ENCODE data around the gene PRKCQ. TPM values are rescaled to one million over a fixed set of nuclear protein-coding genes. Genes with fewer than 3 reads are reported as not detected.

Gene PRKCQ
- polyA plus RNA-seq, 1 donor (not counting 4 experiments of a cell fraction or from before 2014, with no cell fraction given) = 7.5 TPM

DNA sequence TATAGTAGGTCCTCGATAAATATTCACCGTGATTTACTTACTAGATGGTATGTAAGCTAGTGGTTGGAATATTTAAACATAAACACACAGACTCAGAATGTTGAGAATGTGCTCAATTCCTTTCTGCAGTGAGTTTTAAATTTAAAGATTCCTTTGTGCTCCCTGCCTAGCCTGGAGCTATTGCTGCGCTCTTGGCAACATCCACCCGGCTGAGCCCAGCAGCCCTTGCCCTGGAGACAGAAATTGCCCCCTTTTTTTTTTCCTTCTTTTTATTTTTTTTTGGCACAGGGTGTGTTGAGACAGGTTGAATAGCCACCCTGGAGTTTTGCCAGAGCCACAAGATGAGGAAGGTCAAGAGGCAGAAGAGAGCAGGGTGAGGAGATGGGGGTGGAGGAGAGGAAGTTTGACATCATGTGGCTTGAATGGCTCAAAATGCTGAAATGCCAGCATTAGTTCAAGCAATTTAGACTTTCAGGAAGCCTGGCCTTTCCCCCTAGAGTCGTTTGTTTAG, 180.8 kb downstream of the PRKCQ start:
- Histone ChIP-seq H3K36me3 (ENCODE audit: control insufficient read depth in 2 of 2, extremely low read depth in 1 of 2, insufficient read depth in 2 of 2, low read length in 2 of 2) (no peaks in the 10 kb centered on the region), H3K27me3 (ENCODE audit: control insufficient read depth, extremely low read depth, insufficient read depth, low read length) (no peaks in the 10 kb centered on the region), H3K4me2 (ENCODE audit: control insufficient read depth, extremely low read depth, insufficient read depth, low read depth, low read length) (no peak overlapping the region), H3K4me3 (ENCODE audit: control insufficient read depth in 2 of 3, extremely low read depth in 1 of 3, insufficient read depth in 2 of 3, low read depth in 1 of 3, low read length in 3 of 3) (no peak overlapping the region), H3K9ac (ENCODE audit: control insufficient read depth, extremely low read depth, insufficient read depth, low read length) (no peak overlapping the region), H3K9me1 (ENCODE audit: control insufficient read depth, extremely low read depth, insufficient read depth, low read length) (no peaks in the 10 kb centered on the region), H3K9me3 (ENCODE audit: control insufficient read depth, low read depth, low read length) (no peaks in the 10 kb centered on the region), H2AFZ (ENCODE audit: control insufficient read depth, low read length) (no peak overlapping the region), H3K4me1 (ENCODE audit: control insufficient read depth, extremely low read depth, insufficient read depth, low read length) (peaks cover 9% of the 10 kb centered on the region), H3K79me2 (ENCODE audit: control insufficient read depth, insufficient read depth, low read length) (no peaks in the 10 kb centered on the region), H3K27ac (ENCODE audit: control insufficient read depth, insufficient read depth, low read length) (no peak overlapping the region), H4K20me1 (ENCODE audit: control insufficient read depth, extremely low read depth, insufficient read depth, low read length) (no peaks in the 10 kb centered on the region)
- FAIRE-seq (no peak), DNase-seq (ENCODE audit: low read depth, low spot score) (no peak)
- dilution Hi-C loops (cut with MboI; ENCODE audit: extremely low pct_ligation_motif_present, low sequenced_read_pairs) = loop anchor here (25.0 kb wide), 1 partner anchor 137 kb away; no protein-coding TSS in a partner anchor
- no peak for TF ChIP-seq EZH2 (IDR thresholded peaks at IDR 0.05; ENCODE audit: low read length)
- TF ChIP-seq, protein P1, sequence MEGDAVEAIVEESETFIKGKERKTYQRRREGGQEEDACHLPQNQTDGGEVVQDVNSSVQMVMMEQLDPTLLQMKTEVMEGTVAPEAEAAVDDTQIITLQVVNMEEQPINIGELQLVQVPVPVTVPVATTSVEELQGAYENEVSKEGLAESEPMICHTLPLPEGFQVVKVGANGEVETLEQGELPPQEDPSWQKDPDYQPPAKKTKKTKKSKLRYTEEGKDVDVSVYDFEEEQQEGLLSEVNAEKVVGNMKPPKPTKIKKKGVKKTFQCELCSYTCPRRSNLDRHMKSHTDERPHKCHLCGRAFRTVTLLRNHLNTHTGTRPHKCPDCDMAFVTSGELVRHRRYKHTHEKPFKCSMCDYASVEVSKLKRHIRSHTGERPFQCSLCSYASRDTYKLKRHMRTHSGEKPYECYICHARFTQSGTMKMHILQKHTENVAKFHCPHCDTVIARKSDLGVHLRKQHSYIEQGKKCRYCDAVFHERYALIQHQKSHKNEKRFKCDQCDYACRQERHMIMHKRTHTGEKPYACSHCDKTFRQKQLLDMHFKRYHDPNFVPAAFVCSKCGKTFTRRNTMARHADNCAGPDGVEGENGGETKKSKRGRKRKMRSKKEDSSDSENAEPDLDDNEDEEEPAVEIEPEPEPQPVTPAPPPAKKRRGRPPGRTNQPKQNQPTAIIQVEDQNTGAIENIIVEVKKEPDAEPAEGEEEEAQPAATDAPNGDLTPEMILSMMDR (optimal IDR thresholded peaks at IDR 0.05 in 1 of 3, IDR thresholded peaks at IDR 0.05 in 1 of 3, conservative IDR thresholded peaks at IDR 0.05 in 1 of 3; ENCODE audit: extremely low read depth in 1 of 3, insufficient read depth in 2 of 3, low read length in 3 of 3) = no peak

DNA sequence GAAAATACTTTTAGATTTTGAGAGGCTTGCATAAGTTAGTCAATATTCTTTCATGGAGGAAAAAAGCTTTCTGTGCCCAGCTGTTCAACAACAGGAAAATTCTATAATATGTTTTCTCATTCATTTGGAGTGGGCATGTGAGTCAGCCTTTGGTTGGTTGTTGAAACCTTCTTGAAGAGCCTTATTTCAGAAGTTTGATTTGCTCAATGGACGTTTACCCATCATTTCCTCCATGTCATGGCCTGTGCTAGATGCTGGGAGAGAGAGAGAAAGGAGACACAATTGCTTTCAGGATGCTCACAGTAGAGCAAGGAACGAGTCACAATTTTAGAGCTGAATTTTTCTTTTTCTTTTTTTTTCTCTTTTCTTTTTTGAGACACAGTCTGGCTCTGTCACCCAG, 181.7 kb downstream of the PRKCQ start:
- Histone ChIP-seq H3K79me2 (ENCODE audit: control insufficient read depth, insufficient read depth, low read length) (no peaks in the 10 kb centered on the region), H3K4me3 (ENCODE audit: control insufficient read depth in 2 of 3, extremely low read depth in 1 of 3, insufficient read depth in 2 of 3, low read depth in 1 of 3, low read length in 3 of 3) (no peak overlapping the region), H3K27ac (ENCODE audit: control insufficient read depth, insufficient read depth, low read length) (no peak overlapping the region), H4K20me1 (ENCODE audit: control insufficient read depth, extremely low read depth, insufficient read depth, low read length) (no peaks in the 10 kb centered on the region), H3K36me3 (ENCODE audit: control insufficient read depth in 2 of 2, extremely low read depth in 1 of 2, insufficient read depth in 2 of 2, low read length in 2 of 2) (no peaks in the 10 kb centered on the region), H3K27me3 (ENCODE audit: control insufficient read depth, extremely low read depth, insufficient read depth, low read length) (no peaks in the 10 kb centered on the region), H3K4me2 (ENCODE audit: control insufficient read depth, extremely low read depth, insufficient read depth, low read depth, low read length) (no peak overlapping the region), H2AFZ (ENCODE audit: control insufficient read depth, low read length) (no peak overlapping the region), H3K9me3 (ENCODE audit: control insufficient read depth, low read depth, low read length) (no peaks in the 10 kb centered on the region), H3K9ac (ENCODE audit: control insufficient read depth, extremely low read depth, insufficient read depth, low read length) (no peak overlapping the region), H3K4me1 (ENCODE audit: control insufficient read depth, extremely low read depth, insufficient read depth, low read length) (peaks cover 9% of the 10 kb centered on the region), H3K9me1 (ENCODE audit: control insufficient read depth, extremely low read depth, insufficient read depth, low read length) (no peaks in the 10 kb centered on the region)
- FAIRE-seq = no peak
- TF ChIP-seq EZH2 (IDR thresholded peaks at IDR 0.05; ENCODE audit: low read length) = no peak
- TF ChIP-seq, protein P1 (optimal IDR thresholded peaks at IDR 0.05 in 1 of 3, IDR thresholded peaks at IDR 0.05 in 1 of 3, conservative IDR thresholded peaks at IDR 0.05 in 1 of 3; ENCODE audit: extremely low read depth in 1 of 3, insufficient read depth in 2 of 3, low read length in 3 of 3) = no peak
- dilution Hi-C loops (cut with MboI; ENCODE audit: extremely low pct_ligation_motif_present, low sequenced_read_pairs) = loop anchor here (25.0 kb wide), 1 partner anchor 136 kb away; no protein-coding TSS in a partner anchor
- DNase-seq (ENCODE audit: low read depth, low spot score) = no peak

Data from keratinocyte (primary cell).